Hypothalamus (tissue), 51 donors: ENCODE data around the gene SOCS1.

Experiments
- DNase-seq, 51 donors: peaks; one replicate each; lab custom pipeline; 2025; lab: John Stamatoyannopoulos, UW

The SOCS1 gene

GRCh38 chr16:11263737-11264136, 7.7 kb upstream of the SOCS1 start:
- no peak for DNase-seq

- DNase-seq: no peak
Measured at GRCh38 chr16:11262915-11263314, 6.9 kb upstream of the SOCS1 start.

GRCh38 chr16:11260596-11260966, 4.6 kb upstream of the SOCS1 start:
- no peak for DNase-seq

- DNase-seq: no peak
Measured at GRCh38 chr16:11259655-11260595, 3.9 kb upstream of the SOCS1 start.

GRCh38 chr16:11258553-11259492, 2.8 kb upstream of the SOCS1 start:
- DNase-seq: peak in 41 of 51 donors; percentile 3 to 80 (median 41)

- peak in 47 of 51 donors; percentile 9 to 79 (median 54) for DNase-seq
Measured at GRCh38 chr16:11257131-11257938, 1.3 kb upstream of the SOCS1 start.

- peak in 20 of 51 donors; percentile 18 to 64 (median 44) for DNase-seq
Measured at GRCh38 chr16:11256661-11257130, 692 bp upstream of the SOCS1 start.

GRCh38 chr16:11254913-11255736, 879 bp downstream of the SOCS1 start:
- DNase-seq: peak in 12 of 51 donors; percentile 10 to 62 (median 29)

- DNase-seq: no peak
Measured at GRCh38 chr16:11253995-11254912, 1.8 kb downstream of the SOCS1 start.

- DNase-seq: no peak
Measured at GRCh38 chr16:11253009-11253994, 2.7 kb downstream of the SOCS1 start.

- DNase-seq: no peak
Measured at GRCh38 chr16:11252482-11252931, 3.5 kb downstream of the SOCS1 start.

GRCh38 chr16:11251525-11252481, 4.2 kb downstream of the SOCS1 start:
- DNase-seq: no peak

- DNase-seq: no peak
Measured at GRCh38 chr16:11250786-11251524, 5.0 kb downstream of the SOCS1 start.

- no peak for DNase-seq
Measured at GRCh38 chr16:11250091-11250785, 5.8 kb downstream of the SOCS1 start.
